ENCODE measurements around the gene ZNF804A.
"Not testable (repeated sequence)": the region's sequence is repeated elsewhere in the genome, so short reads cannot be mapped to it uniquely, and the experiment has no call there.

Gene ZNF804A

DNA sequence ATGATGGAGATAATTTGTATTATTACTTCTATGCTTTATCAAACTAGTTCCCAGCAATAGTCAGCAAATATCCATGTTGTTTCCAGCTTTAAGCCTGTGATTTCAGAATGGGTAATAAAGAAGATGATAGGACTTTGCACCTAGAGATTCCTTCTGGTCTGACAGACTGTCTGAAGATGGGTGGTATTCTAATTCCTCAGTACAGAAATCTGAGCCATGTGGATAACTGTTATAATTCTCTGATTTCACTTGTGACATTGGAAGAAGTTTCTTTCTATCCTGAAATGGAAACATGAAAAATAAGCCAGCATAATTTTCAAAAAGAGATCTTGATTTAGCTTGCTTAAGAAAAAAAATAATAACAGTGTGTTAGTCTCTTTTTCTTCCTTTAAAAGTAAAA, 130.1 kb downstream of the ZNF804A start:
- no peak for DNase-seq (ENCODE audit: low read depth)

DNA sequence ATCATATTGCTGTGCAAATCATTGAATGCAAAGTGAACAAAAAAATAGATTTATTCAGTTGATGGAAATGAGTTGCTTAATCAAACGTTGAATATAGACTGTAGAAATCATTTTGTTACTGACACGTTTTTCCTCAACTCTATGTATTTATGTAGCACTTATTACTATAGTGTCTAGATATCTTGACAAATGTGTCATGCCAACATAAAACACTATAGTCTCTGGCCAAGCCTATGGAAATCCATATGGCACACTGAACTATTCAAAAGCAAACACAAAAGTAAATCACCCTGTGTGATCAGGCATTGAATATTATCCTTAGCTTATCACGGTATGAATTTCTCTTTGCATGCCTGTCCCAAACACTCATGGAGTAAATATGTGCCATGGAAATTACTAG, 131.3 kb downstream of the ZNF804A start:
- DNase-seq (ENCODE audit: low read depth) = no peak

DNA sequence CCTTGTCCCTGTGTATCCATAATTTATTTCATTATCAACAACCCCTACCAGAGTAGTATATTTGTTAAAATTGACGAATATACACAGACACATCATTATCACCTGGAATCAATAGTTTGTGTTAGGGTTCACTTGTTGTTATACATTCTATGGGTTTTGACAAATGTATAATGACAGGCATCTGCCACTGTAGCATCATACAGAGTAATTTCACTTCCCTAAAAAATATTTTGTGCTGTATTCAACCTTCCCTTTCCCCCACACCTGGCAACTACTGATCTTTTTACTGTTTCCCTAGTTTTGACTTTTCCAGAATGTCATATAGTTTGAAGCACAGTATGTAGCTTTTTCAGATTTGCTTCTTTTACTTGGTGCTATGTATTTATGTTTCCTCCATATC, 132.0 kb downstream of the ZNF804A start:
- no peak for DNase-seq (ENCODE audit: low read depth)

DNA sequence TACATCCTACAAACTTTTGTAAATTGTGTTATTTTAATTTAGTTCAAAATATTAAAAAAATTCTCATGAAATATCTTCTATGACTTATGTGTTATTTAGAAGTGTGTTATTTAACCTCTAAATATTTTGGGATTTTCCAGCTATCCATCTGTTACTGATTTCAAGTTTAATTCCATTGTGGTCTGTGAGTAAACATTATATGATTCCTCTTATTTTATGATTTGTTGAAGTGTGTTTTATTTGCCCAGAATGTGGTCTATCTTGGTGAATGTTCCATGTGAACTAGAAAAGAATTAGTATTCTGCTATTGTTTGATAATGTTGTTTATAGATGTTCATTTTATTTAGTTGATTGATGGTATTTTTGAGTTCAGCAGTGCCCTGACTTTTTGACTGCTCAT, 136.0 kb downstream of the ZNF804A start:
- DNase-seq (ENCODE audit: low read depth) = no peak

DNA sequence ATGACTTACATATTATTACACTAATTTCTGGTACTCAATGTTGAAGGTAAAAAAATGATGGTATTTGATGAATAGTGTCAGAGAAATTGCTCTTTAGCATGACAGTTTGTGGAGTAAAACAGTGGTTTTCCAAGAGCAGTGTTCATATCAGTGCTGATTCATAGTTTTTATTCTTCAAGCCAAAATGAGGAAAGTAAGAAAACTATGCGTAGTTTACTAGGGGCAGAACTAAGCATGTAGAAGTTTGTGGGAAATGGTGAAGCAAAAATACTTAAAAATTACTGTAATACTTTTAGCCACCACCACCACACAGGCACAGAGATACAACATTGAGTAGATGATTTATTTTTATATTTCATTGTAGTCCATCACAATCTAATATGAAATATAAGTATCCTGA, 137.3 kb downstream of the ZNF804A start:
- DNase-seq (ENCODE audit: low read depth) = no peak

DNA sequence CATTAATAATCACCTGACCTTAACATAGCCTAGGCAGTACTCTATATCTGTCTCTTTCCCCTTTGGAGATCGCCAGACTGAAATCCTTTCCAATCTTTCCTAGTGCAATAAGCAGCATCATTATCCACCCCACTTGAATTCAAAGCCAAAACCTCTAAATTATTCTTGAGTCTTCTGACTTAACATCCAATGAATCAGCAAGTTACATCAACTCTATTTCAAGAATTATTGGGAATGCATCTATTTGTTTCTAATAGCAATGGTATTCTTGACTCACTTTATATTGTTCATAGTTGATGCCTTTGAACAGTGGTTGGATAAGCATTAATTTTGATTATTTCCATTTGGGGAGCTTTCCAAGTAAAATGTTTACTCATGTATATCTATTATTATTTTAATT, 144.8 kb downstream of the ZNF804A start:
- DNase-seq (ENCODE audit: low read depth) = no peak

DNA sequence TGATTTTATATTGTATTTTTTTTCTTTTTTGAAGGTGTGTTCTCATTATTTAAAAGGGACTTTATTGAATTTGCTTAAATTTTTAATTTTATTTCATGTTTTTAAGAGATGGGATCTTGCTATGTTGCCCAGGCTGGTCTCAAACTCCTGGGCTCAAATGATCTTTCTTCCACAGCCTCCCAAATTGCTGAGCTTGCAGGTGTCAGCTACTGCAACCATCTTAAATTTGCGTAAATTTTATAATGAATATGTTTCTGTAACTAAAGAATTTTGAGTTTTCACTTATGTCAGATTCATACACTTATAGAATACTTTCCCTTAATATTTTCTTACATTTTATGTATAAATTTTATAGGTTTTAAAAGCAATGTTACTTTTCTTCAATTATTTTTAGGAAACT, 157.8 kb downstream of the ZNF804A start:
- no peak for DNase-seq (ENCODE audit: low read depth)

DNA sequence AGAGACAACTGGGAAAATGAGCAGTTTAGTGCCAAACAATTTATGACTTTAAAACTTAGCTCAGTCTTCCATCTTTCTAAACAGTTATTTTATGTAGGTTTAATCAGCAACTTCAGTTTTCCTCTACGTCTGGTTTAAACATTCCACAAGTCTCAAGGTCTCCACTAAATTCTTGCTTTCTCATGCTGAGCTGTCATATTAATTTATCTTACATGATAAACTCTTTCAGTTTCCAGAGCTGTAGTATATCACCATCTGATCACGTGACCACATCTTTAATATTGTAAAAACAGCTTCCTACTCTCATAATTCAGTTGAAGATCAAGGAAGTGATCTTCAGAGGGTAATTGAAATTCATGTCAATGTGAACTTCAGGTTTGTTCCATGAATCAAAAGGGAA, 158.6 kb downstream of the ZNF804A start:
- no peak for DNase-seq (ENCODE audit: low read depth)

DNA sequence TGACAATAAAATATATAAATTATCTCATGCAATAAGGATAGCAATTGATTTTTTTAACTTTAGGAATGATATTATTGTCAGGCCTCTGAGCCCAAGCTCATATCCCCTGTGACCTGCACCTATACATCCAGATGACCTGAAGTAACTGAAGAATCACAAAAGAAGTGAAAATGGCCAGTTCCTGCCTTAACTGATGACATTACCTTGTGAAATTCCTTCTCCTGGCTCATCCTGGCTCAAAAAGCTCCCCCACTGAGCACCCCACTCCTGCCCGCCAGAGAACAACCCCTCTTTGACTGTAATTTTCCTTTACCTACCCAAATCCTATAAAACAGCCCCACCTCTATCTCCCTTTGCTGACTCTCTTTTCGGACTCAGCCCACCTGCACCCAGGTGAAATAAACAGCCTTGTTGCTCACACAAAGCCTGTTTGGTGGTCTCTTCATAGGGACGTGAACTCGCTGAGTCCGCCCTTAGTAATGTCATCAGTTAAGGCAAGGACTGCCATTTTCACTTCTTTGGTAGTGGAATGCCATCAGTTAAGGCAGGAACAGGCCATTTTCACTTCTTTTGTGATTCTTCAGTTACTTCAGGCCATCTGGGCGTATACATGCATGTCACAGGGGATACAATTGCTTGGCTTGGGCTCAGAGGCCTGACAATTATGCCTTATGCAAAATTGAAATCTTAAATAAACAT, 161.4 kb downstream of the ZNF804A start:
- DNase-seq (ENCODE audit: low read depth) = not testable (repeated sequence)

DNA sequence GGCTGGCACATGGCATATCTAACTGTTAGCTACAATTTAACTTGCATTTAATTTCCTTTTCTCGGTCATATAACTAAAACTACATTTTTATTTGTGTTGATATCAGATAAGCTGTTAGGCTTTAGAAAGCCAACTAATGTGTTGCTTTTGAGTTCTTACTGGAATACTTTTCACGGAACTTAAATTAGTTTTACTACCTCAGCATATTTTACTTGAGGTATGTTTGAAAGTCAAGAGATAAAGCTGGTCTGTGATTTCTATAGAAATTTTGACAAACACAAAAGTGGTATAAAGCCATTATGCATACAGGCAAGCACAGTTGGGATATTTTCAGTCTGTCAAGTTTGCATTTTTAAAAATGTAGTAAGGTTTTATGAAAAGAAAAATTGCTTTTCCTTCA, 162.6 kb downstream of the ZNF804A start:
- DNase-seq (ENCODE audit: low read depth) = no peak

DNA sequence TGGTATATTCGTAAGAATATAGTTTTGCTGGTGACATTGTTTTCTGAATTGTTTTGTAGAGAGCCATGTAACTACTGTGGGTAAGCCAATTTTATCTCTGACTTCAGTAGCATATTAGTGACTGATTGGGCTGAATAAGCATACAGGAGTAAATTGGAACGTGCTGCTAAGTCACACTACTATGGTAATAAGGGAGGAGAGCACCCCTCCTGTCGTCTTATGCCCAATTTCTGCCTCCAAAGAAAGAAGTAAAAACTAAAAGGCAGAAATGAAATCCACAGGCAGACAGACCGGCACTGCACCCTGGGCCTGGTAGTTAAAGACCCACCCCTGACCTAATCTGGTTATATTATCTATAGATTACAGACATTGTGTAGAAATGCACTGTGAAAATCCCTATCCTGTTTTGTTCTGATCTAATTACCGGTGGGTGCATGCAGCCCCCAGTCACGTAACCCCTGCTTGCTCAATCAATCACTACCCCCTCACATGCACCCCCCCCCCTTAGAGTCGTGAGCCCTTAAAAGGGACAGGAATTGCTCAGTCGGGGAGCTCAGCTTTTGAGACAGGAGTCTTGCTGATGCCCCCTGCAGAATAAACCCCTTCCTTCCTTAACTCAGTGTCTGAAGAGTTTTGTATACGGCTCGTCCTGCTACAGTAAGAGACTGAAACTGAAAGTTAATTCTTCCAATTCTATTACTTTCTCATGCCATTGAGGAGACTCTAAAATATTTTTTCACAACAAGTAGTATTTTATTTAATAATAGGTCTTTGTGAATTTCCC, 167.0 kb downstream of the ZNF804A start:
- no peak for DNase-seq (ENCODE audit: low read depth)

DNA sequence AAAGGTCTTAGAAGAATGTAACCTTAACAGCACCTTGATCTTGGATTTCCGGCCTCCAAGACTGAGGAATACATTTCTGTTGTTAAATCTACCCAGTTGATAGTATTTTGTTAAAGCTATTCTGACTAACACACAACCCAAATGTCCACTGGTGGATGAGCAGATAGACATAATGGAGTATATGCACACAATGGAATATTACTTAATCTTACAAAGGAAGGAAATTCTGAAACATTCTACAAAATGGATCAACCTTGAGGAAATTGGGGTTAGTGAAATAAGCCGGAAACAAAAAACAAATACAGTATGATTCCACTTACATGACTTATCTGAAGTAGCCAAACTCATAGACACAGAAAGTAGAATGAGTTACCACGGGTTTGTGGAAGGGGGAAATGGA, 168.7 kb downstream of the ZNF804A start:
- no peak for DNase-seq (ENCODE audit: low read depth)

DNA sequence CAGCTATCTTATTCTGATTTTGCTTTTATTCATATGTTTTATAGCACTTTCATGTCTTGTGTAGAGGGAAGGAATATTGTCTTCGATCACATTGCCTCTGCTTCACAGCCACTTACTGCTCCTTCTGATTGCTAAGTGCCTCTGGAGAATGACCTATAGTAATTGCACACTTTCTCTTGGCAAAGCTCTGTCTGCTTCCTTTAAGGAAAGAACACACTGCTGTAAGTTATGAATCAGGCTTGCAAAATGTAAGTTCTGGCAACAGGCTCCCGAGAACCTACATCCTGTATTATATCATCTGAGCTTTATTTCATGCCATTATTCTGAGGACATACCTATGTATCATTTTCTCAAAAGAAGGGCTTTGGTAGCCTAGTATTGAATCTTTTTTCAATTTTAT, 170.7 kb downstream of the ZNF804A start:
- no peak for DNase-seq (ENCODE audit: low read depth)

DNA sequence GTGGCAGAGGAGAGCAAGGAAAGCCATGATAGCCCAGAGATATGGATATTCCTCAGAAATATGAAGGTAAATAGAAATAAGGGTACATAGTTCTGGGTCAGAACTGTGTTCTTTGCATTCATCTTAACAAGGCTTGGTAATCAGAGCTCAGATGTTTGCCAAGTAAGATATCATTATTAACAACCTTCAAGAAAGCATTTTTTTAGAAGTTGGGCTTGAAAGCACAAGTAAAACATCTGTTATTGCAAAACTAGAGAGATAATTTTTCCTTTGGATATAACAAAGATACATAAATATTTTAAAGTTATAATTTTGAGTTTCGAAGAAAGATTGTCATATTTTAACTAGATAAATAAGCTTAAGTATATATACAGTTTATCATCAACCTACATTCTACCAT, 171.4 kb downstream of the ZNF804A start:
- DNase-seq (ENCODE audit: low read depth) = no peak

DNA sequence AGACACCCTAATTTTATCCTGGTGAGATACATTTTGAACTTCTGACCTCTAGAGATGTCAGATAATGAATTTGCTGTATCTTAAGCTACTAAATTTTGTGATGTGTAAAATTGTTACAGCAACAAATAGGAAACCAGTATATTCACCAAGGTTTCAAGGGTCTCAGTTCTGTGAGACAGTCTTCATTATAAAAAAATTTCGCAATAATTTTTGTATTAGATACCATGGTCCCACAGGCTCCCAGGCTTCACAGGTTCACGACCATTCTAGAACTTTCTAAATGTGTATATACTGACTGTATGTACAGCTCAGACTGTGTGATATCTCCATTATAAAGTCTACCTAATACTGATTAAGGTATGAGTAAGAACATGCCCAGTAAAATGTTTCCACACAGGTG, 181.4 kb downstream of the ZNF804A start:
- DNase-seq (ENCODE audit: low read depth) = no peak

DNA sequence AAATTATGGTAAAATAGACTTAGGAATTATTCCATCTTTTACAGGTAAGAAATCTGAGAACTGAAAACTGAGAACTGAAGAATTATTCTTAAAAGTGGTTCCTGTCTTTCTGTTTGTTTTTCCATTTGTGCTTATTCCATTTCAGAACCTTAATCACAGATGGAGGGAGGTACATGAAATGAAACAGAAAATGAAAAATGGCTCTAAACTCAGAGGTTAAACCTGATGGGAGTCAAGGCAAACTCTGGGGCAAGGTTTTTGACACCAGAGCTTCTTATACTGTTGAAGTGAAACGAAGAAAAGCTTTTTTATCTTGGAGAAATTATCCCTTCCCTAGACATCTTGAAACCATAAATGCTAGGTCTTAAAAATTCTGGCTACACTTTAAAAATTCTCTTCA, 182.1 kb downstream of the ZNF804A start:
- DNase-seq (ENCODE audit: low read depth) = no peak

DNA sequence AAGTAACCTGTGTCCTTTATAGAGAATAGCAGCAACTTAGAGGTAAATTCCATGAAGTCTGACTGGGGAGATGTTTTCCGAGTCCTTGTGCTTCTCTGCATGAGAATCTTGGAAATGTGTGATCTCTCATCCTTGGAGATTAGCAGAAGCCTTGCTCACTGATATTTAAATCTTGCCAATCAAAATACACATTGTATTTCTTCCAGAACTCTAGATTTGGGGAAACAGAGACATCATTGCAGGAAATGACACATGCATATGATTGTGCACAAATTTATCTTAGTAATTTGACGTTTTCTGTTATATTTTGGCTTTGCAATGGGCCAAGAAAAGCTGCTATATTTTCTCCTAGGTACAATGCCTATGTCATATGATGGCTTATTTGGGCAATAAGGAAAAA, 182.6 kb downstream of the ZNF804A start:
- no peak for DNase-seq (ENCODE audit: low read depth)

DNA sequence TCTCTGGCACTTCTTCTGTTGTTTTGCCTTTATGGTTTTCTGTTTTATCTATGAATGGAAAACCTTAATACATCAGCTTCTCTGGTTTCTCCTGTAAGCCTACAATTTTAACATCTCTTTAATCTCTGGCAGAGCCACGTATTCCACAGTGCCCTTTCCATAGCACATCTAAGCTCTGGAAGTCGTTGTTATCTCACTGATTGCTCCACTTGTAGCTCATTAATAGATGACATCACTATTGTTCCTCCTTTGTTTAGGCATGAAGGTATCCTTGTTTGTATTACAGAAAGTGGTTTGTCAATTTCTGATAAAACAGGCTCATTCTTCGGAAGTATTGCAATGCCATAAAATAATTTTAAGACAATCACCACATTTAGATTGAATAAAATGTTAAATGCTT, 185.2 kb downstream of the ZNF804A start:
- no peak for DNase-seq (ENCODE audit: low read depth)

DNA sequence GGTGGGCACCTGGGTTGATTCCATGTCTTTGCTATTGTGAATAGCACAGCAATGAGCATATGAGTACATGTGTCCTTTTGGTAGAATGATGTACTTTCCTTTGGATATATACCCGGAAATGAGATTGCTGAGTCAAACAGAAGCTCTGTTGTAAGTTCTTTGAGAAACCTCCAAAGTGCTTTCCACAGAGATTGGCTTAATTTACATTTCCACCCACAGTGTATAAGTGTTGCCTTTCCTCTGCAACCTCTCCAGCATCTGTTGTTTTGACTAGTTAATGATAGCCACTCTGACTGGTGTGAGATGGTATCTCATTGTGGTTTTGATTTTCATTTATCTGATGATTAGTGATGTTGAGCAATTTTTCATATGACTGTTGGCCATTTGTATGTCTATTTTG, 194.8 kb downstream of the ZNF804A start:
- DNase-seq (ENCODE audit: low read depth) = no peak

DNA sequence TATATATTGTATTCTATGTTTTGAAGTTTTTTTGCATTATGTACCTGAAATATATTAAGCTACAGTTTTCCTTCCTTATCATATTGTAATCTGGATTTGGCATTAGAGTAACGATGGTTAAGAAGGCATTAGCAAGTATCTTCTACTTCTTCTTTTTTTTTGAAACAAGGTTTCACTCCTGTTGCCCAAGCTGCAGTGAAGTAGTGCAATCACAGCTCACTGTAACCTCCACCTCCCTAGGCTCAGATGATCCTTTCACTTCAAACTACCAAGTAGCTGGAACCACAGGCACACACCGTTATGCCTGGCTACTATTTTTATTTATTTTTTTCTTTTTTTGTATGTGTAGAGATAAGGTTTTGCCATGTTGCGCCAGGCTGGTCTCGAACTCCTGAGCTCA, 201.1 kb downstream of the ZNF804A start:
- no peak for DNase-seq (ENCODE audit: low read depth)

DNA sequence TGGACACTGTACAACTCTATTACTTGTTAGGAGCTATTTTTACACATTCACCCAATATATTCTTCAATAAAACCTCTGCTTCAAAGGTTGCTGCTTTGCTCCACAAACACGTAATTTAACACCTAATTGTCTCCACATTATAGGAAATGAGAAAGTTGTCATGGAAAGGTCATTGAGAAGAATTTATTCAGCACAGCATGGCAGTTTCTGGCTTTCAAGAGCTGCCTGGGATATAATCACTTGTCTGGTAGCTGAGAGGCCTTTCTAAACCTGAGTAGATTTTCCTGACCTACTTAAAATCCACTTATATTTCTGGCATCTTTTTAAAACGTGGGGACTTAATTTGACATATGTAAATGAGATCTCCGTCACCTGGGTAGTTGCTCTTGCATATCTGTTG, 216.1 kb downstream of the ZNF804A start:
- DNase-seq (ENCODE audit: low read depth) = no peak

DNA sequence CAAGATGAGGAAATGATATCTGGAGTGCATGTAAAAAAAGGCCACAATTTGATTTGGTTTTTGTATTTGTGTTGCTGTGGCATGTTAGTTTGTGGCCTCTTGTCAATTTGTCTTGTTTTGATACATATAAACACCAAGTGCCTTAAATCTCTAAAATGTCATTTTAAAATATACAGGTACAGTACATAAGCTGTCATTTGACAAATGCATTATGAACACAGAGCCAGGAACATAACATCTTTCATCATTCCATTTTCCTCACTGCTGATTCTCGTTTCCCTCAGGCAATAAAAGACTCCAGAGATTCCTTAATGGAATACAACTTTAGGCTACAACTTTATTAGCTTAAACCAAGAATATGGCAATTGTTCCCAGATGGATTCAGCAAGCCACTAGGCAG, 217.5 kb downstream of the ZNF804A start:
- DNase-seq (ENCODE audit: low read depth) = no peak

DNA sequence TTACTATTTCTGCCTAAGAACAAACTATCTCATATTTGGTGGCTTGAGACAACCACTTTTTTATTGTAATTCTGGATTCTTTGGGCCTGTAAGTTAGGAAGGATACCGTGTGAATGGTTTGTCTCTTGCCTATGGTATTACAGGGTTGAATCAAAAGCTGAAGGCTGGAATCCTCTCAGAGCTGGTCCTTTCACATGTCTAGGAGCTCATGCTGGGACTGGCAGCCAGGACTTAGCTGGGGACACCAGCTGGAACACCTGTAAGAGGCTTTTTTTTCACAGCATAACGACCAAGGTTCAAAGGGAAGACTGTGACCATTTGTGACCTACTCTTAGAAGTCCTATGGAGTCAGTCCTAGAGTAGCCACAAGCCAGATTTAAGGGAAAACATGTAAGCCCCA, 226.3 kb downstream of the ZNF804A start:
- DNase-seq (ENCODE audit: low read depth) = no peak

DNA sequence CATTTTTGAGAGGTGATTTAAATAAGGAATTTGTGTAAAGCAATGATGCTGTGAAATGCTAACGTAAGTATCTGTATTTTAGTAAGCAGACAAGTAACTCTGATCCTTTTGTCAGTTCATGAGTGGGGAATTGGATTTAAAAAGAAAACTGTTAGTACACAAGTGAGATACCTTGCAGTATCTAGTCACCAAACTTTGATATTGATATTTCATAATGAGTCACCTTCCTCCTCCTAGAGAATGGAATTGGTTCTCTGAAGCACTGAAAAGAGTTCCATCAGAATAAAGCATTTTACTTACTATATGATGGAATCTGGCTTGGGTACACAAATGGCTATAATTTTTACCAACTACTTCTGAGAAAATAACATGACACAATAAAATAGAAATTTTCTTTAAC, 232.2 kb downstream of the ZNF804A start:
- no peak for DNase-seq (ENCODE audit: low read depth)

All from activated T-helper 1 cell treated with Interleukin-2 at 50 U/mL for 16 hours (primary cell).